HepG2 (cell line): ENCODE results near the gene CAPZA2.

Experiments
- ATF7 ChIP-seq, 2 experiments: fragments of 450-650 bp in 1 of 2; sonication (generic) in 1 of 2; formaldehyde crosslinking in 1 of 2; IDR thresholded peaks; 2 replicates each; pipeline versions ENCODE4 v1.4.0 to v1.6.1; 2016 to 2020; ENCODE audit warnings: antibody characterized with exemption in 1 of 2, mild to moderate bottlenecking in 1 of 2, missing genetic modification reagents in 1 of 2
- HOXA7 ChIP-seq: sonication (generic); formaldehyde crosslinking; IDR thresholded peaks from 2 replicates; pipeline ENCODE4 v1.8.1; 2022; ENCODE audit warnings: mild to moderate bottlenecking, missing genetic modification reagents, moderate library complexity
- PAX8 ChIP-seq: sonication (generic); formaldehyde crosslinking; IDR thresholded peaks from 2 replicates; pipeline ENCODE4 v1.8.0; 2022; ENCODE audit warnings: mild to moderate bottlenecking, missing genetic modification reagents, borderline replicate concordance
- SIN3A ChIP-seq: IDR thresholded peaks from 2 replicates; pipeline ENCODE4 v1.6.1; 2011; ENCODE audit warnings: low read depth, mild to moderate bottlenecking, control low read depth, low read length, borderline replicate concordance
- SRF ChIP-seq: IDR thresholded peaks from 2 replicates; pipeline ENCODE4 v1.6.1; 2011; ENCODE audit warnings: mild to moderate bottlenecking, low read depth, low read length, moderate library complexity
- ZNF576 ChIP-seq: sonication (generic); formaldehyde crosslinking; IDR thresholded peaks from 2 replicates; pipeline ENCODE4 v1.4.0; 2020; ENCODE audit warnings: mild to moderate bottlenecking, missing genetic modification reagents
- ZNF776 ChIP-seq: sonication (generic); formaldehyde crosslinking; IDR thresholded peaks from 2 replicates; pipeline ENCODE4 v1.4.0; 2020; ENCODE audit warnings: mild to moderate bottlenecking, missing genetic modification reagents

GRCh38 chr7:116948934-116949333 lies 86.5 kb downstream of the CAPZA2 start:
- TF ChIP-seq ZNF776 (CRISPR knock-in tag) (no peak), SIN3A (no peak), HOXA7 (no peak), ZNF576 (CRISPR knock-in tag) (no peak), PAX8 (CRISPR knock-in tag) (no peak), ATF7 (IDR thresholded peaks at IDR 0.05) (no peak), ATF7 (CRISPR knock-in tag; IDR thresholded peaks at IDR 0.05) (no peak), SRF (no peak)
